Epithelial cell of esophagus (primary cell): ENCODE measurements around the gene SND1.
"Not testable (repeated sequence)": the region's sequence is repeated elsewhere in the genome, so short reads cannot be mapped to it uniquely, and the experiment has no call there.

Experiments
- DNase-seq: peaks from one replicate; pipeline ENCODE4 v3.0.0; 2010; ENCODE audit warnings: low read depth
- H3K4me3 ChIP-seq: 2 replicates; pipeline ENCODE4 v1.5.1; 2011; ENCODE audit warnings: mild to moderate bottlenecking, low read length, control low read depth
- TF ChIP-seq, protein P1 (sequence below): IDR thresholded peaks from 2 replicates; pipeline ENCODE4 v1.5.1; 2011; ENCODE audit warnings: low read depth, mild to moderate bottlenecking, low read length, control low read depth, inconsistent platforms; ENCODE audit not compliant: insufficient read depth; ENCODE audit errors: missing control alignments

The SND1 gene

GRCh38 chr7:127900732-127901685, 249.0 kb downstream of the SND1 start:
- no peak overlapping the region for H3K4me3 ChIP-seq
- TF ChIP-seq, protein P1, sequence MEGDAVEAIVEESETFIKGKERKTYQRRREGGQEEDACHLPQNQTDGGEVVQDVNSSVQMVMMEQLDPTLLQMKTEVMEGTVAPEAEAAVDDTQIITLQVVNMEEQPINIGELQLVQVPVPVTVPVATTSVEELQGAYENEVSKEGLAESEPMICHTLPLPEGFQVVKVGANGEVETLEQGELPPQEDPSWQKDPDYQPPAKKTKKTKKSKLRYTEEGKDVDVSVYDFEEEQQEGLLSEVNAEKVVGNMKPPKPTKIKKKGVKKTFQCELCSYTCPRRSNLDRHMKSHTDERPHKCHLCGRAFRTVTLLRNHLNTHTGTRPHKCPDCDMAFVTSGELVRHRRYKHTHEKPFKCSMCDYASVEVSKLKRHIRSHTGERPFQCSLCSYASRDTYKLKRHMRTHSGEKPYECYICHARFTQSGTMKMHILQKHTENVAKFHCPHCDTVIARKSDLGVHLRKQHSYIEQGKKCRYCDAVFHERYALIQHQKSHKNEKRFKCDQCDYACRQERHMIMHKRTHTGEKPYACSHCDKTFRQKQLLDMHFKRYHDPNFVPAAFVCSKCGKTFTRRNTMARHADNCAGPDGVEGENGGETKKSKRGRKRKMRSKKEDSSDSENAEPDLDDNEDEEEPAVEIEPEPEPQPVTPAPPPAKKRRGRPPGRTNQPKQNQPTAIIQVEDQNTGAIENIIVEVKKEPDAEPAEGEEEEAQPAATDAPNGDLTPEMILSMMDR, result no peak
- DNase-seq, result no peak

DNA sequence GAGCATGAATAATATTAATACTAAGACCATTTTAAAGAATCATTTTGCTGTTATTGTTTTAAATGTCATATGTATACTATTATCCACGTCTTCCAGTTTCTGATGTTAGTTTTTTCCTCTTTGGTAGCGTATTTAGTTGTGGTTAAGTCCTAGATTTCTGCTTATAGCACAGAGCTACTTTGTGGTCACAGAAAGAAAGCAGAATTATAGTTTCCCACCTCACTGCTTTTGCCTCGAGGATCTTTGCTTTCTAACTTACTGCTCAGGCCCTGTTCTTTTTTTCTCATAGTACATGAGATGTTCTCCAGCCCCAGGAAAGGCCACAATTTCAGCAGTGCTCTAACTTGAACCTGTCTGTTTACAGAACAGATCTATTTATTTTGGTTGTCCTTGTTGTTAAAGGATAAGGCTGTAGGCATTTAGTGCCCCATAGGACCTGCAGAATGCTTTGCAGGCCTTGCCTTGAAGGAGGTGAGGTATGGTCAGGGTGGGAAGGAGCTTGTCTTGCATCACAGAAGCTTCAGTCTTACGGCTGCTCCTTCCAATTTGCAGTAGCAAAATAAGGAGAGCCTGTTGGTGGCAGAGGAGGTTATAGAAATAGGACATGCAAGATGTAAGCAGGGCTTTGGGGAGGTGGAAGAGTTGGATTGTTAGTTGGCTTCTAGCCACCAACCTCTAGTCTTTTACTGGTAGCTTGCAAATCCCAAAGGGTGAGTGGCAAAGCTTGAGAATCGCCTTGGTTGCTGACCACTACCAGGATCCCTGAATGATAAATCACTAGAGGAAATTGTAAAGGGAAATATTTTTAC, 250.1 kb downstream of the SND1 start:
- DNase-seq, result no peak
- H3K4me3 ChIP-seq, result no peak overlapping the region
- TF ChIP-seq, protein P1, result no peak

DNA sequence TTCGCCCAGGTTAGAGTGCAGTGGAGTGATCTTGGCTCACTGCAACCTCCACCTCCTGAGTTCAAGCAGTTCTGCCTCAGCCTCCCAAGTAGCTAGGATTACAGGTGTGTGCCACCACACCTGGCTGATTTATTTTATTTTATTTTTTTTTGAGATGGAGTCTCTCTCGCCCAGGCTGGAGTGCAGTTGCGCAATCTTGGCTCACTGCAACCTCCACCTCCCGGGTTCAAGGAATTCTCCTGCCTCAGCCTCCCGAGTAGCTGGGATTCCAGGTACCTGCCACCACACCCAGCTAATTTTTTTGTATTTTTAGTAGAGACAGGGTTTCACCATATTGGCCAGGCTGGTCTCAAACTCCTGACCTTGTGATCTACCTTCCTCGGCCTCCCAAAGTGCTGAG, 250.8 kb downstream of the SND1 start:
- DNase-seq, H3K4me3 ChIP-seq: not testable (repeated sequence)

GRCh38 chr7:127903892-127904669, 252.1 kb downstream of the SND1 start:
- no peak for DNase-seq
- H3K4me3 ChIP-seq, result no peak overlapping the region
- TF ChIP-seq, protein P1, result no peak

DNA sequence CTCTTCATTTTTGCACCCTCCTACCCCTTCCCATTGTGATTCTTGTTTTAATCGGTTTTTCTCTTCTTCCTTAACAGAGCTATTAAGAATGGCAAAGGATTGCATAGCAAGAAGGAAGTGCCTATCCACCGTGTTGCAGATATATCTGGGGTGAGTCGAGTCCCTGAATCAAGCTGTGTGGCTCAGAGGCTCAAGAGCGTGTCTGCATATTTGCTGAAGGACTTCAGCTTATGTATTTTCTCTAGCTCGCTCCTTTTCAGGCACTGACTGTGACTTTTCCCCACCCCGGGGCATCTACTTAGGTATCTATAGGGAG, 252.6 kb downstream of the SND1 start:
- H3K4me3 ChIP-seq, result no peak overlapping the region
- TF ChIP-seq, protein P1, result no peak

GRCh38 chr7:127905021-127905420, 253.0 kb downstream of the SND1 start:
- DNase-seq, result no peak

More for the DNA sequence above, 252.6 kb downstream of the SND1 start:
- DNase-seq, result peak; percentile 32

More at GRCh38 chr7:127905021-127905420, 253.0 kb downstream of the SND1 start:
- no peak overlapping the region for H3K4me3 ChIP-seq
- TF ChIP-seq, protein P1, result no peak
